GM18526 (cell line): Measurements from ENCODE around the gene P2RX3.
A peak's percentile ranks its signal among the peaks of the same experiment; 100 is the strongest.

Experiments
- POLR2A ChIP-seq: IDR thresholded peaks from 3 replicates; pipeline ENCODE4 v1.6.1; 2011; ENCODE audit not compliant: insufficient read length; ENCODE audit errors: extremely low read depth

P2RX3 gene

GRCh38 chr11:57407010-57407920 lies 69.1 kb downstream of the P2RX3 start:
- TF ChIP-seq POLR2A: peak; percentile 13

GRCh38 chr11:57407941-57408475 lies 69.9 kb downstream of the P2RX3 start:
- TF ChIP-seq POLR2A: no peak

DNA sequence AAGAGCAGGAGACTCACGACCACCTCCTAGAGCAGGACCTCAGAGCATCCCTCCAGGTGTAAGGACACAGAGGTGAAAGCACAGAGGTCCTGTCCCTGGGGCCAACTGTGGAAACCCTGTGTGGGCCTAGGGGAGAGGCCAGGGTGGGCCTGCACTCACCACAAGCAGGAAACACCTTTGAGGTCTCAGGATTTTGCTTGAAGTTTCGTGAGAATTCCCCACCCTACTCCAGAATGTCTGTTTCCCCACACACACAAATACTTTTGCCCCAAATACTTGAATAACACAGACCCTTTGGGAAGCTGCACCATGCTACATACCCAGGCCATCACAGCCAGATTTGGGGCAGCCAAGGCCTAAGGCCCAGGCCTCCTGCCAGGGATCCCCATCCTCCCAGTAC lies 70.6 kb downstream of the P2RX3 start:
- TF ChIP-seq POLR2A: no peak

DNA sequence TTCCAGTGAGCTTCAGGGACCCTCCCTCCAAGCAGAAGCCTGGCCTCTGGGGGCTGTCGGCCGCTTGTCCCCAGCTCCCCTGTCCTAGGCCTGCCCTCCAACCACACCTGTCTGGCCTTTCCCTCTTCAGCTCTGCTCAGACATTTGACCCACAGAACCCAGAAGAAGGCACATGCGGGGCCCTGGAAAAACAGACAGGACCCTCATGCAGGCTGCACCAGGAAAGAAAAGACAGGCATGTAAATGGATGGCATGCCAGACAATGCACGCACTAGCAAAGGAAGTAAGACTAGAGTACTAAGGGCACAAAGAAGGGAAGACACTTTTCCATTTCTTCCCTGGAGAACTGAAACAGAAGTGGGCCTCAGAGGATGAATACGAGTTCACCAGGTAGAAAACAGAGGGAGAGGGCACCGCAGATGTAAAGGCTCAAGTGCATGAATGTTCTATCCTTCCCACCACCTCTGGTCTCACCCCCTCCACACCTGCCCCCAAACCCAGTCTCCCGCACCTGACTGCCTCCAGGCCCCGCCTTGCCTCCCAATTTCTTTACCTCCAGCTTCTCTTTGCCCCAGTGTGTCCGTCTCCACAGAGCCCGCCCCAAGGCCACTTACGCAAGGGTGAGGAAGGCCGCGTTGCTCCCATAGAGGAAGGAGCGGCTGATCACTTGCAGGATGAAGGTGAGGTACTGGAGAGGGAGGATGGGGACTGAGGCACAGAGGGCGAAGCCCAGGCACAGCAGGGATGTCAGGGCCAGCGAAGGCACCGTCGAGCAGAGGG lies 71.4 kb downstream of the P2RX3 start:
- TF ChIP-seq POLR2A: no peak

DNA sequence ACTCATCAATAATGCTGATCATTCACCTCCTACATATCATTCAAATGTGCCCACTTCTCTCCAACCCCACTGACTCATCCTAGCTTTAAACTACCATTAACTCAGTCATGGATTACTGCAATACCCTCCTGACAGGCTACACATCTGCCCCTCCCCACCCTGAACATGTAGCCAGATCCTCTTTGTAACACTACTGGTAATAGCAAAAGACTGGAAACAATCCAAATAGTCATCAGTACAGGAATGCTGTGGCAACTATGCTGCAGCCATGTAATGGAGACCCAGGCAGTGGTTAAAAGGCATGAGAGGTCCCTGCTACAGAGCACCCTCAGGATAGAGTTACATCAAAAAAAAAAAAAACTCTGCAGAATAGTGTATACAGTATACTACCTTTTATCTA lies 72.1 kb downstream of the P2RX3 start:
- no peak for TF ChIP-seq POLR2A

DNA sequence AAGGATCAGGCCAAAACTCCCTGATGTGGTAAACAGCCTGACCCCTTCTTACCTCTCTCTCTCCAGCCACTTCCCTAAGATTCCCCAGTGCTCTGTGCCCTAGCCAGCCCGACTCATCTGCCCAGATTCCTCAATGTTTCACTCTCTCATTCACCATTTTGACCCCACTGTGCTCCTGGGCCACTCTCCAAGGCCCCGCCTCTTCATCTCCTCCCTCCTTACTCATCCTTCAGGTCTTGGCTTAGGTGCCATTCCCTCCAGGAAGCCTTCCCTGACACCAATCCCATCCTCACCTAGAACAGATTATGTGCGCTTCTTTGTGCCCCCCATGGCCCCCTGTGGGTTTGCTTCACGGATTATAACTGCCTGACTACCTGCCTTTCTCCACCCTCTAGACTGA lies 75.5 kb downstream of the P2RX3 start:
- TF ChIP-seq POLR2A: no peak

DNA sequence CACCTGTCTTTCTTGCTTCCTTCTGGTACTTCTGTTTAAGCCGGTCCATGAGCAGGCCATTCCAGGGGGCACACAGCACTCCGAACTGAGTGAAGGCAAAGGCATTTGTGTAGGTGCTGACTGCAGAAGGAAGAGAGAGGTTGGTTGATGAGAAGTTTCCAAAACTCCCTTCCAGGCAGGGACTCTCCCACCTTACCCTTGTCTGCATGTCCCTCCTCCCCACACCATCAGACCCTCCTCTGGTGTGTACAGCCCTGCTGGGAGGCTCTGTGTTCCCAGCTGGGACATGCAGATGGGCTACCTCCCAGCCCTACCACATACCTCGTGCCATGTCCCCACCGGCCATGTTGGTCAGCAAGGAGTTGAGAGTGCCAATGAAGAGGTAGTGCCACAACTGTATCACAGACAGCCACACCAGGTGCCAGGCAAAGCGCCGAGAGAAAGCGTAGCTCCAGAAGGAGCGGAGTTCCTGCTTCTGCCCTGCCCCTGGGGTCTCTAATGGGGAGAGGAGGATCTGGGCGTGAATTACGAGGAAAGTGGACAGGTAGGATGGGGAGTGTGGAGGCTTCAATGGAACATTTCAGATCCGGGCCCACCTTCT lies 76.6 kb downstream of the P2RX3 start:
- TF ChIP-seq POLR2A: no peak

DNA sequence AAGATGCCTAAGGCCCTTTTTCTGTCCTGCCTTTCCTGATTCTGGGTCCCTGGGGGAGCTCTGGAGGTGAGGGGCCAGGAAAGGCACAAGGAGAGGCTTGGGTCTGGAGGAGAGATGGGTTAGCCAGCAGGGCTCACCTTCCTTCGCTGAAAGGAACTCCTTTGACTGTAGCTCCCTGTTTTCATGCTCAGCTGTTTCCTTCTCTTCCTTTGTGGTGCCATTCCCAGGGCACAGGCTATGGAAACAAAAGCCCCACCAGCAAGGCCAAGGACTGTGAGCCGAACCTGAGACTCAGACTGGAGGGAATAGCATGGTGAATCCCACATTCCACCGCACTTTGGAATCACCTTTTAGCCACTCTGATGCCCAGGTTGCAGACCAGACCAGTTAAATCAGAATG lies 78.3 kb downstream of the P2RX3 start:
- no peak for TF ChIP-seq POLR2A

GRCh38 chr11:57417056-57417455 lies 78.9 kb downstream of the P2RX3 start:
- TF ChIP-seq POLR2A: no peak

DNA sequence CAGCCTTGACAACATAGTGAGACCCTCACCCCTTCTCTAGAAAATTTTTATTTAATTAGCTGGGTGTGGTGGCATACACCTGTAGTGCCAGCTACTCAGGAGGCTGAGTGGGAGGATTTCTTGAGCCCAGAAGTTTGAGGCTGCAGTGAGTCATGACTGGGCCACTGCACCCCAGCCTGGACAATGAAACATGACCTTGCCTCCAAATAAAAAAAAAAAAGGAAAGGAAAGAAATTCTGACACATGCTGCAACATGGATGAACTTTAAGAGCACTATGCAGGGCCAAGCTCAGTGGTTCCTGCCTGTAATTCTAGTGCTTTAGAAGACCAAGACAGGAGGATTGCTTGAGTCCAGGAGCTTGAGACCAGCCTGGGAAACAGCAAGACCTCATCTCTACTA lies 80.0 kb downstream of the P2RX3 start:
- TF ChIP-seq POLR2A: no peak

DNA sequence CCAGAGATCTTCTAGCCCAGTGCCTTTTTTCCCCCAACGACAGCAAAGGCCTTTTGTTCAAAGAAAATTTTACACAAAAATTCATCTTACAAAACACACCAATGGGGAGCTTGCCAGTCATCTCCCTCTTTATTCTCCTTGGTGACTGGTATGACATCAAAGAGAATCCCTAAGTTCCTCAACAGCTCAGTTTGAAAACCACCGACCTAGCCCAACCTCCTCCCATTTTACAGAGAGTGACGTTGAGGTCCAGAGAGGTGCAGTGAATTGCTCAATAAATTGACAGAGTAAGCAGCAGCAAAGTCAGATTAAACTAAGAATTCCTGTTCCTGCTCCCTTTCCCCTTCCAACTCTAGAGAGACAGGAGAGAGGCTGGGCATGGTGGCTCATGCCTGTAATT lies 81.0 kb downstream of the P2RX3 start:
- TF ChIP-seq POLR2A: no peak

GRCh38 chr11:57421066-57421465 lies 82.9 kb downstream of the P2RX3 start:
- no peak for TF ChIP-seq POLR2A

- no peak for TF ChIP-seq POLR2A
These were observed 83.7 kb downstream of the P2RX3 start for GRCh38 chr11:57421805-57422204.
